ENCODE results near the gene IFIT1. TPM values are rescaled to one million over a fixed set of nuclear protein-coding genes. Genes with fewer than 3 reads are reported as not detected.

IFIT1 gene
- polyA plus RNA-seq, 1 experiment, result 32.8 TPM

DNA sequence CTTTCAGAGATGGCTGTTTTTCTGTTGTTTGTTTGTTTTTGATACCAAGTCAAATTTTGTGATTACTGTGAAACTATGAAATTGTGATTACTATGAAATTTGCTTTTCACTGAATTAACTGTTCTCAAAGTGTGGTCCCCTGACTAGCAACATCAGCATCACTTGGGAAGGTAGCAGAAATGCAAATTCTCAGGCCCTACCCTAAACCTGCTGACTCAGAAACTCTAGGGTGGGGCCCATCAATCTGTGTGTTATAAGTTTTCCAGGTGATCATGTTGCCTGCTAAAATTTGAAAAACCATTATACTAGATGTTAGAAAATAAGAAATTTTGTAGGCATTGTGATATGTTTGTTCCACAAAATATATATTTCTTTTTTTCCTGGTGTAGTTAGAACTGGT lies 13.3 kb upstream of the IFIT1 start:
- Histone ChIP-seq H3K9me3 (ENCODE audit: control insufficient read depth, insufficient read depth, low read length) (no peaks in the 10 kb centered on the region), H3K27me3 (ENCODE audit: control insufficient read depth, insufficient read depth, low read length) (no peaks in the 10 kb centered on the region), H3K27ac (ENCODE audit: low read depth, low read length) (no peak overlapping the region), H3K4me3 (ENCODE audit: low read depth, low read length) (no peak overlapping the region)
- TF ChIP-seq, protein P1, sequence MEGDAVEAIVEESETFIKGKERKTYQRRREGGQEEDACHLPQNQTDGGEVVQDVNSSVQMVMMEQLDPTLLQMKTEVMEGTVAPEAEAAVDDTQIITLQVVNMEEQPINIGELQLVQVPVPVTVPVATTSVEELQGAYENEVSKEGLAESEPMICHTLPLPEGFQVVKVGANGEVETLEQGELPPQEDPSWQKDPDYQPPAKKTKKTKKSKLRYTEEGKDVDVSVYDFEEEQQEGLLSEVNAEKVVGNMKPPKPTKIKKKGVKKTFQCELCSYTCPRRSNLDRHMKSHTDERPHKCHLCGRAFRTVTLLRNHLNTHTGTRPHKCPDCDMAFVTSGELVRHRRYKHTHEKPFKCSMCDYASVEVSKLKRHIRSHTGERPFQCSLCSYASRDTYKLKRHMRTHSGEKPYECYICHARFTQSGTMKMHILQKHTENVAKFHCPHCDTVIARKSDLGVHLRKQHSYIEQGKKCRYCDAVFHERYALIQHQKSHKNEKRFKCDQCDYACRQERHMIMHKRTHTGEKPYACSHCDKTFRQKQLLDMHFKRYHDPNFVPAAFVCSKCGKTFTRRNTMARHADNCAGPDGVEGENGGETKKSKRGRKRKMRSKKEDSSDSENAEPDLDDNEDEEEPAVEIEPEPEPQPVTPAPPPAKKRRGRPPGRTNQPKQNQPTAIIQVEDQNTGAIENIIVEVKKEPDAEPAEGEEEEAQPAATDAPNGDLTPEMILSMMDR (IDR thresholded peaks at IDR 0.05; ENCODE audit: low read depth, low read length), result no peak
- POLR2A ChIA-PET, result no interaction called here
- CTCF ChIA-PET, result interaction anchor here (1.6 kb wide), 1 partner anchor 10 kb away, joined by 10 read pairs; no protein-coding TSS in a partner anchor
- no peak for DNase-seq (ENCODE audit: low read depth, low spot score)

DNA sequence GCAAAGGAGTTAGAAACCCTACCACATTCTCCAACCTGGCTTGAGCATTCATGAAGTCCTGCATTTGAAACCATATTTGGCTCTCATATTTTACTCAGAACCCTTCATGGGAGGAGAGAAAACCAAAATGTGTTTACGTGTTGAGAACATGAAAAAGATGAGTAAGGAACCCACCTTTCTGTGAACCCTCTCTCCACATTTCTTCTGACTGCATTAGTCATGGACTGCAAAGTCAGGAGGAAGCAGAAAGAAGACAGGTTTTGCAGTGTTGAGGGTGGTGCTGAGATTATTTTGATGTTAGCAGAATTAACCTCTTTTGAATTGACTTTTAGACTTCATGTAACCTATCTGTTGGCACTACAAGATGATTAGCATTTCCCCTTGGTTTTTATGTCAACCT lies 9.7 kb upstream of the IFIT1 start:
- CTCF ChIA-PET, result no interaction called here
- POLR2A ChIA-PET, result no interaction called here
- TF ChIP-seq, protein P1 (IDR thresholded peaks at IDR 0.05; ENCODE audit: low read depth, low read length), result no peak
- no peak for DNase-seq (ENCODE audit: low read depth, low spot score)
- no peaks in the 10 kb centered on the region for H3K27me3 ChIP-seq (ENCODE audit: control insufficient read depth, insufficient read depth, low read length)
- no peak overlapping the region for H3K4me3 ChIP-seq (ENCODE audit: low read depth, low read length)
- no peaks in the 10 kb centered on the region for H3K9me3 ChIP-seq (ENCODE audit: control insufficient read depth, insufficient read depth, low read length)
- no peak overlapping the region for H3K27ac ChIP-seq (ENCODE audit: low read depth, low read length)

DNA sequence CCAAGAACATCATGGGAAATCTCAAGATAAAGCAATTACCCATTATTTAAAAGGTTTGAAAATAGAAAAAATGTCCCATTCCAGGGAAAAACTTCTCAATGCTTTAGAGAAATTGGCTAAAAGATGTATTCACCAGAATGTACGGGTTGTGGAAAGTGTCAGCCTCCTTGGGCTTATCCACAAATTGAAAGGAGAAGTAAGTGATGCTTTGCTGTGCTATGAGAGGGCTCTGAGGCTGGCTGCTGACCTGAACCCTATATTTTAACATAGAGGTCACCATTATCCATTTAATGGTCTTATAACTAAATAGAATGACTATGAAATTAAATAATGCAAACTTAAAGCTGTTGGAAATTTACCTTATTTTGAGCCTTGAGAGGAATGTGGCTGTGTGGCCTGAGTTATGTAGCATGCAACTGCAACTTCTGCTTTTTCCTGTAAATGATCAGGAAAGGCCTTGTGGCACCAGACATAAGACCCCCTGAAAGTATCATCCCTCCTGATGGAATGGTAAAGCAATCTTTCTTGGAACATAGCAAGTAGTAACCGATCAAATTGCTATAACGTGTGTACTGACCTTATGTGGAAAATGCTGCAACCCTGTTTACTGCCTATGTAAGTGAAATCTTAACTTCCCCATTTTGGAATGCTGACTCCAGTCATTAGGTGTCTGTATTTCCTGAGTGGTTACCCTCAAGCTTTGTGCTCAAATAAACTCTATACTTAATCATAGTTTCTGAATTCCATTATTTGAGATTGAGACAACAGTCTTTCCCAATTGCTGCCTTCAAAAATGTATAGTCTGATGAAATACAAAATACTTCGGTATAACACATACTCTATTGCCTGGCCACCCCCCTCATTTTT lies 7.7 kb upstream of the IFIT1 start:
- CTCF ChIA-PET, result interaction anchor here (0.7 to 1.5 kb wide), 4 partner anchors 15 to 167 kb away, joined by 3 to 5 read pairs (median 3); no protein-coding TSS in a partner anchor
- Histone ChIP-seq H3K4me3 (ENCODE audit: low read depth, low read length) (no peak overlapping the region), H3K9me3 (ENCODE audit: control insufficient read depth, insufficient read depth, low read length) (no peaks in the 10 kb centered on the region), H3K27ac (ENCODE audit: low read depth, low read length) (no peak overlapping the region), H3K27me3 (ENCODE audit: control insufficient read depth, insufficient read depth, low read length) (no peaks in the 10 kb centered on the region)
- TF ChIP-seq, protein P1 (IDR thresholded peaks at IDR 0.05; ENCODE audit: low read depth, low read length), result no peak
- DNase-seq (ENCODE audit: low read depth, low spot score), result no peak
- POLR2A ChIA-PET, result no interaction called here

DNA sequence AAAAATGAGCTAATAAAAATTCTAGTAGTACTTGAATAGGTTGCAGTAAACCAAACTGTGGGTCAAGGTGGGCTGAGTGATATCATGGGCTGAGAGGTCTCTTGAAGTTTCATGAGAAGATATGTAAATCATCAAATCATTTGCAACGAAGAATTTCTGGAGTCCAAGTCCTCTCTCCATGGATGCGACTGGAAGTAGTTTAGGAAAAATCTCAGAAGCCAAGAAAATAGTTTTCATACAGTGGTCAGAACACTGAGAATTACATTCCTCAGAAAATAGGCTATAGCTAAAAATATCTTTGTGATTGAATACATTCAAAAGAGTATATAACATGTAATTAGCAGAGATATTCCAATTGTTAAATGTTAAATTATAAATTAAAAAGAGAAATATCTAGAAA lies 3.6 kb upstream of the IFIT1 start:
- ChIA-PET POLR2A (no interaction called here), CTCF (interaction anchor here (0.6 to 3.0 kb wide), 4 partner anchors 19 to 449 kb away, joined by 3 to 16 read pairs (median 8); no protein-coding TSS in a partner anchor)
- H3K9me3 ChIP-seq (ENCODE audit: control insufficient read depth, insufficient read depth, low read length), result no peaks in the 10 kb centered on the region
- DNase-seq (ENCODE audit: low read depth, low spot score), result no peak
- TF ChIP-seq, protein P1 (IDR thresholded peaks at IDR 0.05; ENCODE audit: low read depth, low read length), result no peak
- H3K27me3 ChIP-seq (ENCODE audit: control insufficient read depth, insufficient read depth, low read length), result no peaks in the 10 kb centered on the region
- H3K4me3 ChIP-seq (ENCODE audit: low read depth, low read length), result no peak overlapping the region
- no peak overlapping the region for H3K27ac ChIP-seq (ENCODE audit: low read depth, low read length)

DNA sequence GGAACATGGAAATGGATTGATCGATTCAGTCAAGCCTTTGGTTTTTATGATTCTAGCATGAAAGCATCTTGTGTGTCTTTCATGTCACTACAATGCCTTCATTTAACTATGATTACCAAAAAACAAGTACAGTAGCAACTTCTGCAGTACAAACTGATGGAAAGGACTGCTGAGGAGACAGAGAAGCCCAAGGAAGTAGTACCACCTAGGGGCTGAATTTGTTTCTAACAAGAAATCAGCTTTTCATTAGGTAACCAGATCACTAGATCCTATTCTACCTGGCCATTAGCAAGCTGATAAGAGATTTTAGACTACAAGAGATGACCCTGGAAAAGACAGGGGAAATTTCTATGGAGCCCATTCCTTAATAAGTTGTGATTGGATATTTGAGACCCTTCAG lies 3.2 kb upstream of the IFIT1 start:
- TF ChIP-seq, protein P1 (IDR thresholded peaks at IDR 0.05; ENCODE audit: low read depth, low read length), result peak; percentile 52
- H3K9me3 ChIP-seq (ENCODE audit: control insufficient read depth, insufficient read depth, low read length), result no peaks in the 10 kb centered on the region
- no peak overlapping the region for H3K4me3 ChIP-seq (ENCODE audit: low read depth, low read length)
- DNase-seq (ENCODE audit: low read depth, low spot score), result no peak
- ChIA-PET CTCF (interaction anchor here (0.6 to 3.0 kb wide), 5 partner anchors 20 to 449 kb away, joined by 3 to 16 read pairs (median 3); no protein-coding TSS in a partner anchor), POLR2A (no interaction called here)
- H3K27ac ChIP-seq (ENCODE audit: low read depth, low read length), result no peak overlapping the region
- H3K27me3 ChIP-seq (ENCODE audit: control insufficient read depth, insufficient read depth, low read length), result no peaks in the 10 kb centered on the region
